ENCODE measurements around the gene PLEKHG3. TPM values are rescaled to one million over a fixed set of nuclear protein-coding genes. Genes with fewer than 3 reads are reported as not detected.

The PLEKHG3 gene
- total and polyA plus RNA-seq, 4 donors, result 32.1 to 53.9 (median 42.2) TPM

GRCh38 chr14:64736271-64737169, 32.3 kb downstream of the PLEKHG3 start:
- Histone ChIP-seq H3K27me3 (ENCODE audit: control insufficient read depth, insufficient read depth, low read length) (no peaks in the 10 kb centered on the region), H3K36me3 (ENCODE audit: control insufficient read depth, insufficient read depth, low read length) (peaks cover 64% of the 10 kb centered on the region), H3K27ac (ENCODE audit: low read depth, low read length) (no peak overlapping the region), H3K4me3 (ENCODE audit: low read depth, low read length) (no peak overlapping the region), H3K9me3 (ENCODE audit: control insufficient read depth, insufficient read depth, low read length) (no peaks in the 10 kb centered on the region), H3K4me1 (ENCODE audit: control insufficient read depth, insufficient read depth, low read length) (peaks cover 20% of the 10 kb centered on the region)
- 83% methylated on average over 20 of the region's 28 CpGs for WGBS (ENCODE audit: insufficient coverage)
- DNase-seq (ENCODE audit: low read depth in 4 of 6, low spot score in 6 of 6), result no peak

- H3K27ac ChIP-seq (ENCODE audit: low read depth, low read length), result no peak overlapping the region
- WGBS (ENCODE audit: insufficient coverage), result 75% methylated on average over 13 of the region's 17 CpGs
These were observed 33.4 kb downstream of the PLEKHG3 start for GRCh38 chr14:64737391-64738280.

GRCh38 chr14:64738281-64738804, 34.1 kb downstream of the PLEKHG3 start:
- no peak for DNase-seq (ENCODE audit: low read depth in 4 of 6, low spot score in 6 of 6)
- H3K9me3 ChIP-seq (ENCODE audit: control insufficient read depth, insufficient read depth, low read length), result no peaks in the 10 kb centered on the region
- H3K27ac ChIP-seq (ENCODE audit: low read depth, low read length), result no peak overlapping the region
- H3K27me3 ChIP-seq (ENCODE audit: control insufficient read depth, insufficient read depth, low read length), result no peaks in the 10 kb centered on the region
- peaks cover 20% of the 10 kb centered on the region for H3K4me1 ChIP-seq (ENCODE audit: control insufficient read depth, insufficient read depth, low read length)
- peaks cover 64% of the 10 kb centered on the region for H3K36me3 ChIP-seq (ENCODE audit: control insufficient read depth, insufficient read depth, low read length)
- H3K4me3 ChIP-seq (ENCODE audit: low read depth, low read length), result no peak overlapping the region
- WGBS (ENCODE audit: insufficient coverage), result 91% methylated on average over 6 of the region's 9 CpGs

More at GRCh38 chr14:64737391-64738280, 33.4 kb downstream of the PLEKHG3 start:
- peaks cover 20% of the 10 kb centered on the region for H3K4me1 ChIP-seq (ENCODE audit: control insufficient read depth, insufficient read depth, low read length)
- peaks cover 64% of the 10 kb centered on the region for H3K36me3 ChIP-seq (ENCODE audit: control insufficient read depth, insufficient read depth, low read length)
- no peak overlapping the region for H3K4me3 ChIP-seq (ENCODE audit: low read depth, low read length)
- no peaks in the 10 kb centered on the region for H3K9me3 ChIP-seq (ENCODE audit: control insufficient read depth, insufficient read depth, low read length)
- DNase-seq (ENCODE audit: low read depth in 4 of 6, low spot score in 6 of 6), result no peak
- no peaks in the 10 kb centered on the region for H3K27me3 ChIP-seq (ENCODE audit: control insufficient read depth, insufficient read depth, low read length)

GRCh38 chr14:64741200-64741599, 37.0 kb downstream of the PLEKHG3 start:
- Histone ChIP-seq H3K36me3 (ENCODE audit: control insufficient read depth, insufficient read depth, low read length) (peaks cover 79% of the 10 kb centered on the region), H3K9me3 (ENCODE audit: control insufficient read depth, insufficient read depth, low read length) (no peaks in the 10 kb centered on the region), H3K27ac (ENCODE audit: low read depth, low read length) (no peak overlapping the region), H3K4me1 (ENCODE audit: control insufficient read depth, insufficient read depth, low read length) (peaks cover 17% of the 10 kb centered on the region), H3K27me3 (ENCODE audit: control insufficient read depth, insufficient read depth, low read length) (no peaks in the 10 kb centered on the region), H3K4me3 (ENCODE audit: low read depth, low read length) (no peak overlapping the region)
- WGBS (ENCODE audit: insufficient coverage), result 97% methylated on average over 15 of the region's 15 CpGs
- DNase-seq (ENCODE audit: low read depth in 4 of 6, low spot score in 6 of 6), result no peak

GRCh38 chr14:64741961-64742360, 37.7 kb downstream of the PLEKHG3 start:
- DNase-seq (ENCODE audit: low read depth in 4 of 6, low spot score in 6 of 6), result no peak
- H3K27me3 ChIP-seq (ENCODE audit: control insufficient read depth, insufficient read depth, low read length), result no peaks in the 10 kb centered on the region
- H3K36me3 ChIP-seq (ENCODE audit: control insufficient read depth, insufficient read depth, low read length), result peaks cover 79% of the 10 kb centered on the region
- WGBS (ENCODE audit: insufficient coverage), result 98% methylated on average over 15 of the region's 15 CpGs
- no peak overlapping the region for H3K27ac ChIP-seq (ENCODE audit: low read depth, low read length)
- peaks cover 19% of the 10 kb centered on the region for H3K4me1 ChIP-seq (ENCODE audit: control insufficient read depth, insufficient read depth, low read length)
- H3K9me3 ChIP-seq (ENCODE audit: control insufficient read depth, insufficient read depth, low read length), result no peaks in the 10 kb centered on the region
- H3K4me3 ChIP-seq (ENCODE audit: low read depth, low read length), result no peak overlapping the region

GRCh38 chr14:64743061-64743460, 38.8 kb downstream of the PLEKHG3 start:
- no peaks in the 10 kb centered on the region for H3K9me3 ChIP-seq (ENCODE audit: control insufficient read depth, insufficient read depth, low read length)
- no peak overlapping the region for H3K4me3 ChIP-seq (ENCODE audit: low read depth, low read length)
- no peak overlapping the region for H3K27ac ChIP-seq (ENCODE audit: low read depth, low read length)
- H3K27me3 ChIP-seq (ENCODE audit: control insufficient read depth, insufficient read depth, low read length), result no peaks in the 10 kb centered on the region
- H3K4me1 ChIP-seq (ENCODE audit: control insufficient read depth, insufficient read depth, low read length), result peaks cover 17% of the 10 kb centered on the region
- WGBS (ENCODE audit: insufficient coverage), result 95% methylated on average over 27 of the region's 27 CpGs
- DNase-seq (ENCODE audit: low read depth in 4 of 6, low spot score in 6 of 6), result no peak
- peaks cover 77% of the 10 kb centered on the region for H3K36me3 ChIP-seq (ENCODE audit: control insufficient read depth, insufficient read depth, low read length)

- H3K36me3 ChIP-seq (ENCODE audit: control insufficient read depth, insufficient read depth, low read length), result peaks cover 83% of the 10 kb centered on the region
- peak in 1 of 6 donors; percentile 45 for DNase-seq (ENCODE audit: low read depth in 4 of 6, low spot score in 6 of 6)
- H3K27ac ChIP-seq (ENCODE audit: low read depth, low read length), result peak overlapping the region; percentile 69
- no peak overlapping the region for H3K4me3 ChIP-seq (ENCODE audit: low read depth, low read length)
- 79% methylated on average over 7 of the region's 8 CpGs for WGBS (ENCODE audit: insufficient coverage)
- H3K27me3 ChIP-seq (ENCODE audit: control insufficient read depth, insufficient read depth, low read length), result no peaks in the 10 kb centered on the region
- H3K9me3 ChIP-seq (ENCODE audit: control insufficient read depth, insufficient read depth, low read length), result no peaks in the 10 kb centered on the region
- H3K4me1 ChIP-seq (ENCODE audit: control insufficient read depth, insufficient read depth, low read length), result peaks cover 21% of the 10 kb centered on the region
These were observed 41.4 kb downstream of the PLEKHG3 start for GRCh38 chr14:64745511-64746091.

GRCh38 chr14:64746298-64747250, 42.4 kb downstream of the PLEKHG3 start:
- DNase-seq (ENCODE audit: low read depth in 4 of 6, low spot score in 6 of 6), result peak in 1 of 6 donors; percentile 47
- peaks cover 74% of the 10 kb centered on the region for H3K36me3 ChIP-seq (ENCODE audit: control insufficient read depth, insufficient read depth, low read length)
- H3K4me3 ChIP-seq (ENCODE audit: low read depth, low read length), result no peak overlapping the region
- H3K27ac ChIP-seq (ENCODE audit: low read depth, low read length), result peak overlapping the region; percentile 69
- 72% methylated on average over 7 of the region's 12 CpGs for WGBS (ENCODE audit: insufficient coverage)
- H3K27me3 ChIP-seq (ENCODE audit: control insufficient read depth, insufficient read depth, low read length), result no peaks in the 10 kb centered on the region
- H3K9me3 ChIP-seq (ENCODE audit: control insufficient read depth, insufficient read depth, low read length), result no peaks in the 10 kb centered on the region
- peaks cover 21% of the 10 kb centered on the region for H3K4me1 ChIP-seq (ENCODE audit: control insufficient read depth, insufficient read depth, low read length)

Data from spinal cord (tissue), 10 donors.